Astrocyte of the spinal cord (primary cell): Measurements from ENCODE around the gene APH1A.

Experiments used
- DNase-seq: peaks from one replicate; pipeline ENCODE4 v3.0.0; 2011; ENCODE audit warnings: low read depth, low spot score
- H3K4me3 ChIP-seq: 2 replicates; pipeline ENCODE4 v1.5.1; 2011; ENCODE audit warnings: low read depth, mild to moderate bottlenecking, low read length, moderate library complexity
- CTCF ChIP-seq: IDR thresholded peaks from 2 replicates; pipeline ENCODE4 v1.5.1; 2012; ENCODE audit warnings: low read depth, mild to moderate bottlenecking, low read length, inconsistent platforms
- in situ Hi-C: cut with HindIII; loops from 2 replicates; pipeline ENCODE4 v1.10.0; 2017; ENCODE audit warnings: low sequenced_read_pairs

The APH1A gene

DNA sequence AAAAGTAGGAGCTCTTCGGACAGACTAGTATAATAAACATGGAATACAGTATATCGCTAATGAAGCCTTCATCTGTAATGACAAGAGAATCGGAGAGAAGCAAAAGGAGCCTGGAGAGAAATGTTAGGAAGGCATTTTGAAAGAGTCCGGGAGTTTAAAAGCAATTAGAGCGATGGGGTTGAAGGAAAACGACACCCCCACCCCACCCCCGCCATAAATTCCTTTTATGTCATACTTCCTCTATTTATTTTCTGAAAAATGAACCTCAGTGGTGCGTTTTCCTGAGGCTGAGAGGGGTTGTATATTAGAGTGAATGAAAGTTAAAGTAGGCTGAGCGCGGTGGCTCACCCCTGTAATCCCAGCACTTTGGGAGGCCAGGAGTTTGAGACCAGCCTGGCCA, 635 bp upstream of the APH1A start:
- in situ Hi-C loops: no loop called here
- peak overlapping the region; percentile 97 for H3K4me3 ChIP-seq
- no peak for DNase-seq
- TF ChIP-seq CTCF: no peak

GRCh38 chr1:150268340-150268704, 494 bp downstream of the APH1A start:
- in situ Hi-C loops: no loop called here
- DNase-seq: no peak
- no peak for TF ChIP-seq CTCF
- peak overlapping the region; percentile 97 for H3K4me3 ChIP-seq

- in situ Hi-C loops: no loop called here
- no peak for TF ChIP-seq CTCF
- DNase-seq: no peak
- H3K4me3 ChIP-seq: peak overlapping the region; percentile 97
Measured at GRCh38 chr1:150267896-150268295, 920 bp downstream of the APH1A start.

DNA sequence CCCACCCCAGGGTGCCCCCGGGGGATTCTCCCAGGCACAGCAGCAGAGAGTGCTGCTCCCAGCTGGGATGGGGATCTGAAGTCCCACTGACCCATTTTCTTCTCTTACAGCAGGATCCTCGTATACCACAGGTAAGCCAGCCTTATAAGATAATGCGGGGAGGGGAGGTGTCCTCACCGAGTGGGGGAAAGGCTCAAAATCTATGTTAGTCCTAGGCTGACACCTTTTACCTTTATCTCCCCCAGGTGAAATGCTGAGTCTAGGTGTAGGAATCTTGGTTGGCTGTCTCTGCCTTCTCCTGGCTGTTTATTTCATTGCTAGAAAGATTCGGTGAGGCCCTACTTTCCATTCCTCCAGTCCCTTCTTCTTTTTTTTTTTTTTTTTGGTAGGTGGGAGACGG, 5.3 kb downstream of the APH1A start:
- in situ Hi-C loops: no loop called here
- no peak overlapping the region for H3K4me3 ChIP-seq
- no peak for DNase-seq
- no peak for TF ChIP-seq CTCF

GRCh38 chr1:150262388-150263320, 6.2 kb downstream of the APH1A start:
- no peak for DNase-seq
- in situ Hi-C loops: no loop called here
- TF ChIP-seq CTCF: no peak
- H3K4me3 ChIP-seq: no peak overlapping the region

GRCh38 chr1:150261367-150261766, 7.4 kb downstream of the APH1A start:
- H3K4me3 ChIP-seq: no peak overlapping the region
- in situ Hi-C loops: no loop called here
- no peak for TF ChIP-seq CTCF
- DNase-seq: no peak
